Chondrocyte (in vitro differentiated cells): ENCODE data around the gene ZNRD2. TPM values are rescaled to one million over a fixed set of nuclear protein-coding genes. Genes with fewer than 3 reads are reported as not detected.

Experiments used
- DNase-seq: peaks from one replicate; pipeline ENCODE4 v3.0.0; 2021; ENCODE audit warnings: mixed read lengths, low spot score
- H3K27ac Mint-ChIP-seq: one replicate; pipeline ENCODE4 v1.8.0; 2021; ENCODE audit warnings: mild to moderate bottlenecking, moderate library complexity, mixed read lengths; ENCODE audit not compliant: unreplicated experiment
- H3K27me3 Mint-ChIP-seq: 2 replicates; pipeline ENCODE4 v1.8.0; 2021; ENCODE audit warnings: low read depth, mixed read lengths
- H3K36me3 Mint-ChIP-seq: 2 replicates; pipeline ENCODE4 v1.8.0; 2021; ENCODE audit warnings: low read depth, mixed read lengths
- H3K4me1 Mint-ChIP-seq: 2 replicates; pipeline ENCODE4 v1.8.0; 2021; ENCODE audit warnings: low read depth, mild to moderate bottlenecking, mixed read lengths
- H3K4me3 Mint-ChIP-seq: one replicate; pipeline ENCODE4 v1.8.0; 2021; ENCODE audit warnings: mild to moderate bottlenecking, moderate library complexity, mixed read lengths; ENCODE audit not compliant: unreplicated experiment
- H3K9me3 Mint-ChIP-seq: 2 replicates; pipeline ENCODE4 v1.8.0; 2021; ENCODE audit warnings: low read depth, mixed read lengths
- CTCF ChIP-seq: fragments of 200-600 bp; sonication (generic); IDR thresholded peaks from 2 replicates; pipeline ENCODE4 v1.5.0; 2021; ENCODE audit warnings: antibody characterized with exemption, mild to moderate bottlenecking, moderate library complexity
- total RNA-seq: library from RNA; stranded (reverse); gene quantifications from 3 replicates; pipeline ENCODE4 v1.2.1, GENCODE V29; 2021

The ZNRD2 gene
- total RNA-seq, 1 donor from 2014 or later, result 26.4 TPM

DNA sequence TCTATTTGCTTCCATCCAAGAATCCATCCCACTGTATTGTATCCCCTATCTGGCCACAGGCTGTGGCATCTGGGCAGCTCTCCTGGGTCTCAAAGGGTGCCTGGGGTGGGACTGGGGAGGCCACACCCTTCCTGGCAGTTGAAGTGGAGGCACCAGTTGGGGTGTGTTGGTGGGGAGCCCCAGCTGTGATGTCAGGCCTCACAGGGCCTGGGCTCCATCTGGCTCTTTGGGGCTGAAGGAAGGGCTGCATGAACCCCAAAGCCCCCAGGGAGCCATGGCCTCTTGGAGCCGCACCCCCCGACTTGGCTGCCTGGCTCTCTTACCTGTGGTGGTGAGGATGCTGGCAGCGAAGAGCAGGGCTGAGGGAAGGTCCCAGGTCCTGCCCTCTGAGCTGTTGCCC lies 24.9 kb downstream of the ZNRD2 start:
- no peak overlapping the region for H3K27ac Mint-ChIP-seq
- TF ChIP-seq CTCF, result no peak
- H3K4me1 Mint-ChIP-seq, result peaks cover 10% of the 10 kb centered on the region
- no peaks in the 10 kb centered on the region for H3K9me3 Mint-ChIP-seq
- DNase-seq, result no peak
- peaks cover 10% of the 10 kb centered on the region for H3K36me3 Mint-ChIP-seq
- H3K27me3 Mint-ChIP-seq, result no peaks in the 10 kb centered on the region
- no peak overlapping the region for H3K4me3 Mint-ChIP-seq

DNA sequence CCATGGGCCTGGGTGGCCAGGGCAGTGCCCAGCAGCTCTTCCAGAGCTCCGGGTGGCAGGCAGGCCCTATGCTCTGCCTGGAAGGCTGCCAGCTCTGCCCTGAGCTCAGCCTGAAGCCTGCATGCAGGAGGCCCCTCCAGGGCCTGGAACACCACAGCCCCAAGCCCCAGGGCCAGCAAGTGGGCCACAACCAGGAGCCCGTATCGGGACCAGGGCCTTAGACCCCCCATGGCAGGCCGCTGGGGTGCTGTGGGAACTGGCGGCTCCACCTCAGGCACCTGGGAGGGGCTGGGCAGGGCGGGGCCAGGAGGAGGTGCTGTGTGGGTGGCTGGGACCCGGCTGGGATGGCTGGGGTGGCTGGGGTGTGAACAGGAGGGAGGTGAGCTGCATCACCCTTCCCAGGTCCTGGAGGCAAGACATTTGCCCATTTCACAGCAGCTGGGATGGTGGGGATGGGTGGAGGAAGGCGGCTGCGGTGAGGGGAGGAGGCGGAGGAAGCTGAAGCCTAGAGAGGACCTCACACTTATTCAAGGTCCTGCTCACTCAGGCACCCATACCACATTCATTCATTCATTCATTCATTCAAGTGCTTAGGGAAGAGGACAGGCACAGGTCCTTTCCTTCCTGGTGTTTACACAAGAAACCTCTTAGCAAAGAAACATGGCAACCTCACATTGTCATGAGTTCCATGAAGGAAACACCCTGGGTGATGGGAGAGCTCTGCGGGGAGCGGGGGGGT lies 25.4 kb downstream of the ZNRD2 start, which contains the start of gene KCNK7:
Gene KCNK7 (minus strand): TSS at position 258 of the 739 bp plus-strand sequence. CDS start 28 bp downstream, at position 230.
- TF ChIP-seq CTCF, result no peak
- Mint-ChIP-seq H3K4me1 (peaks cover 5% of the 10 kb centered on the region), H3K4me3 (no peak within 1 kb of the TSS), H3K36me3 (peaks cover 6% of the 10 kb centered on the region), H3K9me3 (no peaks in the 10 kb centered on the region), H3K27ac (no peak within 1 kb of the TSS), H3K27me3 (no peaks in the 10 kb centered on the region)
- DNase-seq, result no peak

DNA sequence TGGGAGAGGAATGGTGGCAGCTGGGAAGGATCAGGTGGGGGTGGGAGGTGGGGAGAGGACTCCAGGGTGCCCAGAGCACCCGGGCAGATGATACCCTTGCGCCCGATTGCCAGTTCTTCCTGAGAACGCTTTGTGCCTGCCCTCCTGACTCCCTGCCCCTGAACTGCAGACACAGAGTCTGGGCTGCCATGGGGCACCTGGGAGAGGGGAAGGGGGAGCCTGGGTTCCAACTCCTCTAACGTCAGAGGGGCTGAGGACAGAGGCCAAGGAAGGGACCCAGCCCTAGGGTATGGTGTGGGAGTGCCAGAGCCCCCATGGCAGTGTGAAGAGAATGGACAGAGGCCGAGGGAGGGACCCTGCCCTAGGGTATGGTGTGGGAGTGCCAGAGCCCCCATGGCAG lies 26.2 kb downstream of the ZNRD2 start:
- Mint-ChIP-seq H3K36me3 (peaks cover 8% of the 10 kb centered on the region), H3K9me3 (no peaks in the 10 kb centered on the region), H3K27me3 (no peaks in the 10 kb centered on the region), H3K4me3 (no peak overlapping the region), H3K4me1 (peaks cover 5% of the 10 kb centered on the region), H3K27ac (no peak overlapping the region)
- no peak for TF ChIP-seq CTCF
- DNase-seq, result no peak

DNA sequence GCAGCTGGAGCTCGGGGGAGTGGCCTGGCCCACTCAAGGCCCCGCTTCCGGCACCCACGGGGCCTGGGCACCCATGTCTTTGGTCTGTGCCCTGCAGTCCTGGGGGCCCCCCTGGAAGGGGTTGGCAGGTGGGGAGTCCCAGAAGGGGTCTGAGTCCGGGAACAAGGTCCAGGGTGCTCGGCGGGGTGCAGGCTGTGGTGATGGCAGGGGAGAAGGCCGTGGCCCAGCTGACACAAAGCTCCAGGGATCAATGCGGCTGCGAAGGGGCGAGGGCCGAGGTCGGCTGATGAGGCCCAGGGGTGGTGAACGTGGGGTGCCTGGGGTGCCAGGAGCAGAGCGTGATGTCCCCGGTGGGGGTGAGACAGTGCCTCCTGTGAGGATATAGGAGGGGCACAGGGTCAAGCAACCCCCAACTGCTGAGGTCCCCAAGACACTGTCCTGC lies 28.0 kb downstream of the ZNRD2 start:
- peaks cover 9% of the 10 kb centered on the region for H3K36me3 Mint-ChIP-seq
- H3K9me3 Mint-ChIP-seq, result no peaks in the 10 kb centered on the region
- H3K4me3 Mint-ChIP-seq, result no peak overlapping the region
- DNase-seq, result no peak
- no peaks in the 10 kb centered on the region for H3K27me3 Mint-ChIP-seq
- peaks cover 5% of the 10 kb centered on the region for H3K4me1 Mint-ChIP-seq
- no peak overlapping the region for H3K27ac Mint-ChIP-seq
- TF ChIP-seq CTCF, result no peak

DNA sequence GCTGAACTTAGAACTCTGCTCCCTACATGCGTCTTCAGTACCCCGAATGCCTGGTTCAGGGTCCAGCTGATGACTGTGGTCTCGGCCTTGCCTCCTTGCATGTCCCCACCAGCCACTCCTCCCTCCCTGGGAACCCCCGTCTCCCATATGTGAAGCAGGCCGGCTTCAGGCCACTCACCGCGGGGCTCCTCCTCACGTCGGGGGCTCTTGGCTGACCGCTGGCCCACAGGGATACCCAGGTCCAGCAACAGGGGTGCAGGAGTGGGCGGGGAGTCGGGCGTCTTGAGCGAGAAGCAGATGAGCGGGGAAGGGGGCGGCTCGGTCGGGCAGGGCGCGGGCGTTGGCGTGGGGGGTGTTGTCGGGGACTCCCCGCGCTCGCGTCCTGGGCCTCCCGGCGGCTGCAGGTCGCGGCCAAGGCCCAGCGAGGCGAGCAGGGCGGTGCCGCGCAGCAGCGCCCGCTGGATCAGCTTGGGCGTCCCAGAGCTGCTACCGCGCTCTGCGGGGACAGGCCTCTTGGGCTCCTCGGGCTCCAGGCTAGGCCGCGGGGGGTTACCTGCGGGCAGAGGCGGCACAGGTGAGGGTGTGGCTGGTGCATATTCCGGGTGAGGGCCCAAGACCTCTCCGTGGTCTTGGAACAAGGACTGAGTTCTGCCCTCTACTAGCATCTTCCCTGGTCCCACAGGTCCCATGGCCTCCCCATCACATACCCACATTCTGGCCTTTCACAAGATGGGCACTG lies 29.1 kb downstream of the ZNRD2 start:
- peaks cover 17% of the 10 kb centered on the region for H3K36me3 Mint-ChIP-seq
- H3K9me3 Mint-ChIP-seq, result no peaks in the 10 kb centered on the region
- no peaks in the 10 kb centered on the region for H3K27me3 Mint-ChIP-seq
- DNase-seq, result no peak
- peaks cover 5% of the 10 kb centered on the region for H3K4me1 Mint-ChIP-seq
- no peak overlapping the region for H3K4me3 Mint-ChIP-seq
- H3K27ac Mint-ChIP-seq, result no peak overlapping the region
- no peak for TF ChIP-seq CTCF
